ENCODE results near the gene NAT16. TPM values are rescaled to one million over a fixed set of nuclear protein-coding genes. Genes with fewer than 3 reads are reported as not detected.

The NAT16 gene
- total and polyA plus RNA-seq, 9 of the 15 experiments (the other 6 are each of a cell fraction or from before 2014, with no cell fraction given) = 0.04 TPM; not detected in 8

DNA sequence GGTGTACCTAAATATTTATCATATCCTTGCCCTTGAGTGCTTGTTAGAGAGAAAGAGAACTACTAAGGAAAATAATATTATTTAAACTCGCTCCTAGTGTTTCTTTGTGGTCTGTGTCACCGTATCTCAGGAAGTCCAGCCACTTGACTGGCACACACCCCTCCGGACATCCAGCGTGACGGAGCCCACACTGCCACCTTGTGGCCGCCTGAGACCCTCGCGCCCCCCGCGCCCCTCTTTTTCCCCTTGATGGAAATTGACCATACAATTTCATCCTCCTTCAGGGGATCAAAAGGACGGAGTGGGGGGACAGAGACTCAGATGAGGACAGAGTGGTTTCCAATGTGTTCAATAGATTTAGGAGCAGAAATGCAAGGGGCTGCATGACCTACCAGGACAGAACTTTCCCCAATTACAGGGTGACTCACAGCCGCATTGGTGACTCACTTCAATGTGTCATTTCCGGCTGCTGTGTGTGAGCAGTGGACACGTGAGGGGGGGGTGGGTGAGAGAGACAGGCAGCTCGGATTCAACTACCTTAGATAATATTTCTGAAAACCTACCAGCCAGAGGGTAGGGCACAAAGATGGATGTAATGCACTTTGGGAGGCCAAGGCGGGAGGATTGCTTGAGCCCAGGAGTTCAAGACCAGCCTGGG lies 41.8 kb downstream of the NAT16 start (continued):
- no peak for TF ChIP-seq POU5F1 (IDR thresholded peaks at IDR 0.05; ENCODE audit: borderline replicate concordance, low read depth, low read length, partially characterized antibody)
- TF ChIP-seq SP1 (CRISPR knock-in tag; IDR thresholded peaks at IDR 0.05) = peak; percentile 62; the same call in 1 of the 2 replicates
- no peak for TF ChIP-seq ASH1L (IDR thresholded peaks at IDR 0.05; ENCODE audit: borderline replicate concordance, low read depth, partially characterized antibody)
- TF ChIP-seq TRIM24 (IDR thresholded peaks at IDR 0.05) = peak; percentile 89 to 93
- TF ChIP-seq HSF4 (CRISPR knock-in tag; IDR thresholded peaks at IDR 0.05; ENCODE audit: borderline replicate concordance) = no peak
- TF ChIP-seq KLF16 (IDR thresholded peaks at IDR 0.05) = peak; percentile 56; the same call in 1 of the 2 replicates
- no peak for TF ChIP-seq RFX1 (IDR thresholded peaks at IDR 0.05)
- no peak for TF ChIP-seq STAT5B (CRISPR knock-in tag; IDR thresholded peaks at IDR 0.05)
- no peak for TF ChIP-seq HNRNPK (IDR thresholded peaks at IDR 0.05; ENCODE audit: low read depth, low read length, poor library complexity, severe bottlenecking)
- TF ChIP-seq ZNF668 (CRISPR knock-in tag; IDR thresholded peaks at IDR 0.05) = no peak
- no peak for TF ChIP-seq ERF (CRISPR knock-in tag; IDR thresholded peaks at IDR 0.05)
- TF ChIP-seq, protein P1, sequence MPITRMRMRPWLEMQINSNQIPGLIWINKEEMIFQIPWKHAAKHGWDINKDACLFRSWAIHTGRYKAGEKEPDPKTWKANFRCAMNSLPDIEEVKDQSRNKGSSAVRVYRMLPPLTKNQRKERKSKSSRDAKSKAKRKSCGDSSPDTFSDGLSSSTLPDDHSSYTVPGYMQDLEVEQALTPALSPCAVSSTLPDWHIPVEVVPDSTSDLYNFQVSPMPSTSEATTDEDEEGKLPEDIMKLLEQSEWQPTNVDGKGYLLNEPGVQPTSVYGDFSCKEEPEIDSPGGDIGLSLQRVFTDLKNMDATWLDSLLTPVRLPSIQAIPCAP (CRISPR knock-in tag; IDR thresholded peaks at IDR 0.05; ENCODE audit: borderline replicate concordance) = no peak
- TF ChIP-seq MYNN (IDR thresholded peaks at IDR 0.05) = peak; percentile 85; the same call in 1 of the 2 replicates
- TF ChIP-seq MYNN (CRISPR knock-in tag; IDR thresholded peaks at IDR 0.05) = no peak
- no peak for TF ChIP-seq ZNF77 (CRISPR knock-in tag; IDR thresholded peaks at IDR 0.05)
- TF ChIP-seq XRCC3 (IDR thresholded peaks at IDR 0.05) = no peak
- TF ChIP-seq ZBTB8A (IDR thresholded peaks at IDR 0.05; ENCODE audit: partially characterized antibody) = no peak
- TF ChIP-seq NCOA4 (IDR thresholded peaks at IDR 0.05; ENCODE audit: partially characterized antibody) = no peak
- TF ChIP-seq ZNF41 (CRISPR knock-in tag; conservative IDR thresholded peaks at IDR 0.05) = no peak
- no peak for TF ChIP-seq SP2 (IDR thresholded peaks at IDR 0.05; ENCODE audit: extremely low read depth, low read depth, low read length, poor library complexity, severe bottlenecking)
- TF ChIP-seq ZNF133 (CRISPR knock-in tag; IDR thresholded peaks at IDR 0.05) = no peak
- no peak for TF ChIP-seq PTRF (tag; IDR thresholded peaks at IDR 0.05)
- peak; percentile 94 for TF ChIP-seq MTA3 (IDR thresholded peaks at IDR 0.05; ENCODE audit: borderline replicate concordance)
- no peak for TF ChIP-seq ZNF239 (CRISPR knock-in tag; IDR thresholded peaks at IDR 0.05)
- TF ChIP-seq SMARCE1 (IDR thresholded peaks at IDR 0.05) = peak; percentile 100
- peak; percentile 46 to 67; a peak in 3 of 4 replicates for TF ChIP-seq KDM1A (IDR thresholded peaks at IDR 0.05)
- no peak for TF ChIP-seq HDAC8 (tag; IDR thresholded peaks at IDR 0.05)
- peak; percentile 47; the same call in 1 of the 2 replicates for TF ChIP-seq NR2C1 (IDR thresholded peaks at IDR 0.05)
- no peak; the same call in 1 of the 2 replicates for TF ChIP-seq NR2C1 (tag; IDR thresholded peaks at IDR 0.05)
- TF ChIP-seq GATAD2B (IDR thresholded peaks at IDR 0.05; ENCODE audit: borderline replicate concordance) = peak; percentile 73; the same call in 1 of the 2 replicates
- no peak for TF ChIP-seq MCM2 (IDR thresholded peaks at IDR 0.05; ENCODE audit: low read depth)
- no peak; the same call in 1 of the 2 replicates for TF ChIP-seq CBX1 (IDR thresholded peaks at IDR 0.05; ENCODE audit: low read depth)
